GM12878 (cell line): ENCODE measurements around the gene OR52B2.

ENCODE experiments used
- CTCF ChIP-seq, 3 experiments: IDR thresholded peaks in 2 of 3; conservative IDR thresholded peaks in 1 of 3; 2 replicates each; pipeline ENCODE4 v1.5.1; 2011; ENCODE audit warnings: low read depth in 3 of 3, low read length in 3 of 3, mild to moderate bottlenecking in 3 of 3, control low read depth in 2 of 3, moderate library complexity in 2 of 3, inconsistent platforms in 1 of 3, mixed read lengths in 1 of 3; ENCODE audit not compliant: control insufficient read depth in 2 of 3, insufficient read depth in 1 of 3; ENCODE audit errors: extremely low read depth in 1 of 3
- E2F4 ChIP-seq: IDR thresholded peaks from 2 replicates; pipeline ENCODE4 v1.6.1; 2012; ENCODE audit warnings: low read depth, low read length, improper control_type of control experiment
- EP300 ChIP-seq, 2 experiments: fragments of 150-350 bp in 1 of 2; IDR thresholded peaks; 2 replicates each; pipeline ENCODE4 v1.6.1; 2011 to 2012; ENCODE audit warnings: low read depth in 2 of 2, low read length in 2 of 2, borderline replicate concordance in 1 of 2, improper control_type of control experiment in 1 of 2, inconsistent platforms in 1 of 2; ENCODE audit not compliant: control insufficient read depth in 1 of 2
- ETV6 ChIP-seq, 2 experiments: fragments of 450-650 bp in 1 of 2; IDR thresholded peaks in 1 of 2; conservative IDR thresholded peaks in 1 of 2; 2 replicates each; pipeline ENCODE4 v1.6.1; 2014; ENCODE audit warnings: antibody characterized with exemption in 1 of 2, borderline replicate concordance in 1 of 2, low read depth in 1 of 2, mild to moderate bottlenecking in 1 of 2, moderate library complexity in 1 of 2
- NR2F1 ChIP-seq: fragments of 450-650 bp; conservative IDR thresholded peaks from 2 replicates; pipeline ENCODE4 v1.6.1; 2017; ENCODE audit warnings: mild to moderate bottlenecking
- POLR2AphosphoS5 ChIP-seq: IDR thresholded peaks from 2 replicates; pipeline ENCODE4 v1.6.1; 2011; ENCODE audit warnings: mild to moderate bottlenecking, low read length, inconsistent platforms
- SIX5 ChIP-seq: IDR thresholded peaks from 2 replicates; pipeline ENCODE4 v1.6.1; 2011; ENCODE audit warnings: mild to moderate bottlenecking, low read depth, low read length, moderate library complexity; ENCODE audit not compliant: severe bottlenecking
- TAF1 ChIP-seq: IDR thresholded peaks from 2 replicates; pipeline ENCODE4 v1.6.1; 2011; ENCODE audit warnings: mild to moderate bottlenecking, low read depth, low read length, borderline replicate concordance
- TCF12 ChIP-seq: IDR thresholded peaks from 2 replicates; pipeline ENCODE4 v1.6.1; 2011; ENCODE audit warnings: low read depth, mild to moderate bottlenecking, low read length
- YY1 ChIP-seq: IDR thresholded peaks from 2 replicates; pipeline ENCODE4 v1.6.1; 2011; ENCODE audit warnings: low read depth, mild to moderate bottlenecking, low read length
- ZNF384 ChIP-seq: IDR thresholded peaks from 2 replicates; pipeline ENCODE4 v1.6.1; 2012; ENCODE audit warnings: low read depth, mild to moderate bottlenecking, low read length, improper control_type of control experiment, borderline replicate concordance

- no peak for TF ChIP-seq YY1
- TF ChIP-seq CTCF (IDR thresholded peaks at IDR 0.05 in 2 of 3, conservative IDR thresholded peaks at IDR 0.05 in 1 of 3; ENCODE audit: control insufficient read depth in 2 of 3, extremely low read depth in 1 of 3, insufficient read depth in 1 of 3, low read depth in 3 of 3, low read length in 3 of 3), result no peak
- no peak for TF ChIP-seq SIX5
- TF ChIP-seq POLR2AphosphoS5, result no peak
- TF ChIP-seq ETV6 (conservative IDR thresholded peaks at IDR 0.05 in 1 of 2, IDR thresholded peaks at IDR 0.05 in 1 of 2; ENCODE audit: borderline replicate concordance in 1 of 2, low read depth in 1 of 2), result no peak
- TF ChIP-seq ZNF384, result no peak
- TF ChIP-seq E2F4, result no peak
- no peak for TF ChIP-seq TCF12
- no peak for TF ChIP-seq NR2F1
- TF ChIP-seq TAF1, result no peak
- TF ChIP-seq EP300 (IDR thresholded peaks at IDR 0.05; ENCODE audit: borderline replicate concordance in 1 of 2, control insufficient read depth in 1 of 2, low read depth in 2 of 2, low read length in 2 of 2), result no peak
Measured at GRCh38 chr11:6203327-6203726, 33.2 kb upstream of the OR52B2 start.
